GM12878 (cell line): ENCODE results near the gene MICAL3. TPM values are rescaled to one million over a fixed set of nuclear protein-coding genes. Genes with fewer than 3 reads are reported as not detected.

ENCODE experiments used
- ATAC-seq: fragments of 200-7000 bp; cut with Tn5 transposase; 3 replicates; pipeline ENCODE4 v1.9.1; 2020; ENCODE audit warnings: mild to moderate bottlenecking, moderate library complexity
- BruUV-seq: library from RNA; stranded (reverse); fragments of 400-500 nt; replicated peaks from 2 replicates; lab custom pipeline; 2021; lab: Mats Ljungman, UMichigan
- CTCF ChIA-PET: fragments of 300-600 bp; sonication (Branson Sonifier 250); formaldehyde crosslinking; extraction: SDS; loops from one replicate; lab custom pipeline; 2021; ENCODE audit warnings: inconsistent platforms; lab: Yijun Ruan, JAX
- POLR2A ChIA-PET: fragments of 350-600 bp; formaldehyde crosslinking; extraction: SDS; loops from one replicate; lab custom pipeline; 2021; ENCODE audit warnings: inconsistent platforms; lab: Charles Lee
- RAD21 ChIA-PET: fragments of 300-600 bp; sonication (Branson Sonifier 250); formaldehyde crosslinking; loops from one replicate; lab custom pipeline; 2023; ENCODE audit warnings: antibody characterized with exemption; ENCODE audit not compliant: unreplicated experiment; lab: Charles Lee
- SMC1A ChIA-PET: fragments of 300-600 bp; sonication (Branson Sonifier 250); formaldehyde crosslinking; loops from one replicate; lab custom pipeline; 2023; ENCODE audit not compliant: unreplicated experiment, uncharacterized antibody; lab: Charles Lee
- DNase-seq: peaks from one replicate; pipeline ENCODE4 v3.0.0-alpha.2; 2011; ENCODE audit warnings: low read depth, low spot score
- FAIRE-seq: peaks from 3 replicates; lab custom pipeline; 2011; peaks lifted over from hg19 to GRCh38; lab: Jason Lieb, UNC
- H2AFZ ChIP-seq: 2 replicates; pipeline ENCODE4 v1.6.0; 2011; ENCODE audit warnings: low read depth, low read length, control low read depth; ENCODE audit not compliant: control insufficient read depth
- H3K27ac ChIP-seq: 2 replicates; pipeline ENCODE4 v1.5.1; 2011; ENCODE audit warnings: control low read depth; ENCODE audit not compliant: control insufficient read depth, insufficient read depth
- H3K27me3 ChIP-seq, 2 experiments: replicated peaks in 1 of 2; 2 replicates each; pipeline versions ENCODE4 v1.6.0 to v1.6.1; 2011; ENCODE audit warnings: low read length in 1 of 2; ENCODE audit not compliant: control insufficient read depth in 2 of 2, insufficient read depth in 2 of 2
- H3K36me3 ChIP-seq, 2 experiments: 2 replicates each; pipeline ENCODE4 v1.5.1; 2011; ENCODE audit warnings: low read length in 1 of 2; ENCODE audit not compliant: control insufficient read depth in 2 of 2, insufficient read depth in 2 of 2
- H3K4me1 ChIP-seq: 2 replicates; pipeline ENCODE4 v1.6.1; 2011; ENCODE audit warnings: mild to moderate bottlenecking, low read length, moderate library complexity, mixed read lengths; ENCODE audit not compliant: control insufficient read depth, insufficient read depth
- H3K4me2 ChIP-seq: 2 replicates; pipeline ENCODE4 v1.6.0; 2011; ENCODE audit warnings: control low read depth; ENCODE audit not compliant: control insufficient read depth, insufficient read depth
- H3K4me3 ChIP-seq: fragments of 200-600 bp; sonication (generic); 2 replicates; pipeline ENCODE4 v1.5.1; 2016
- H3K79me2 ChIP-seq: 2 replicates; pipeline ENCODE4 v1.6.0; 2011; ENCODE audit warnings: low read length; ENCODE audit not compliant: control insufficient read depth, insufficient read depth
- H3K9ac ChIP-seq: 2 replicates; pipeline ENCODE4 v1.8.0; 2011; ENCODE audit warnings: low read length, control low read depth, mixed read lengths; ENCODE audit not compliant: control insufficient read depth, insufficient read depth
- H3K9me3 ChIP-seq: replicated peaks from 3 replicates; pipeline ENCODE4 v1.5.1; 2011; ENCODE audit warnings: mild to moderate bottlenecking, low read length; ENCODE audit not compliant: control insufficient read depth, insufficient read depth
- H4K20me1 ChIP-seq: 2 replicates; pipeline ENCODE4 v1.6.0; 2011; ENCODE audit not compliant: control insufficient read depth, insufficient read depth
- JUND ChIP-seq: IDR thresholded peaks from 2 replicates; pipeline ENCODE4 v1.6.1; 2012; ENCODE audit warnings: low read depth, mild to moderate bottlenecking, low read length, improper control_type of control experiment, moderate library complexity
- MTA2 ChIP-seq: fragments of 450-650 bp; IDR thresholded peaks from 2 replicates; pipeline ENCODE4 v1.6.1; 2016; ENCODE audit warnings: low read depth, mild to moderate bottlenecking, moderate library complexity
- PAX5 ChIP-seq: IDR thresholded peaks from 2 replicates; pipeline ENCODE4 v1.6.1; 2011; ENCODE audit warnings: low read depth, low read length, borderline replicate concordance
- POLR2AphosphoS2 ChIP-seq: IDR thresholded peaks from 2 replicates; pipeline ENCODE4 v1.6.1; 2011; ENCODE audit warnings: low read depth, mild to moderate bottlenecking, low read length, improper control_type of control experiment, moderate library complexity
- RCOR1 ChIP-seq: conservative IDR thresholded peaks from 2 replicates; pipeline ENCODE4 v1.6.1; 2012; ENCODE audit warnings: low read depth, low read length, improper control_type of control experiment
- RELA ChIP-seq: fragments of 450-650 bp; IDR thresholded peaks from 2 replicates; pipeline ENCODE4 v1.8.0; 2014; ENCODE audit warnings: borderline replicate concordance; ENCODE audit not compliant: partially characterized antibody
- SPI1 ChIP-seq: IDR thresholded peaks from 2 replicates; pipeline ENCODE4 v1.6.1; 2011; ENCODE audit warnings: low read depth, mild to moderate bottlenecking, low read length, moderate library complexity, borderline replicate concordance; ENCODE audit not compliant: insufficient read depth
- SUZ12 ChIP-seq: fragments of 200-600 bp; sonication (generic); IDR thresholded peaks from one replicate; pipeline ENCODE4 v1.6.1; 2018; ENCODE audit warnings: antibody characterized with exemption, mild to moderate bottlenecking; ENCODE audit not compliant: unreplicated experiment
- TARDBP ChIP-seq: IDR thresholded peaks from 2 replicates; pipeline ENCODE4 v1.6.1; 2016; ENCODE audit warnings: borderline replicate concordance
- ZNF207 ChIP-seq: fragments of 450-650 bp; IDR thresholded peaks from 2 replicates; pipeline ENCODE4 v1.6.1; 2014; ENCODE audit warnings: antibody characterized with exemption, mild to moderate bottlenecking, borderline replicate concordance
- ZNF622 ChIP-seq: fragments of 450-650 bp; IDR thresholded peaks from 2 replicates; pipeline ENCODE4 v1.6.1; 2017; ENCODE audit warnings: mild to moderate bottlenecking, inconsistent platforms
- ZZZ3 ChIP-seq: IDR thresholded peaks from 2 replicates; pipeline ENCODE4 v1.6.1; 2011; ENCODE audit warnings: low read depth; ENCODE audit not compliant: control insufficient read depth, insufficient read length
- WGBS: methylation state at CpG from one replicate; pipeline ENCODE4 v1.1.6; 2016; ENCODE audit warnings: low lambda C conversion rate; ENCODE audit not compliant: insufficient replicate concordance, insufficient coverage; ENCODE audit errors: missing lambda C conversion rate; 5-methylcytosine and 5-hydroxymethylcytosine counted together
- in situ Hi-C: fragments of 300-500 bp; cut with MboI; formaldehyde crosslinking; loops from 9 replicates; pipeline ENCODE4 v1.14.3; 2018; ENCODE audit warnings: mixed read lengths
- intact Hi-C: fragments of 100-400 bp; cut with micrococcal nuclease; formaldehyde crosslinking; loops from one replicate; pipeline ENCODE4 v1.14.2; 2022; ENCODE audit not compliant: unreplicated experiment
- polyA plus RNA-seq, 11 experiments: library from polyadenylated mRNA; depleted of rRNA in 4 of 11; unstranded in 6 of 11; stranded (reverse) in 5 of 11; fragments of >200 nt; fragmentation: Nextera tagmentation in 4 of 11; fragmentation: Illumina TruSeq in 1 of 11; extraction: Ambion mirVana in 4 of 11; extraction: Trizol in 1 of 11; gene quantifications; 1 replicate in 1 of 11; 2 replicates in 10 of 11; pipeline versions ENCODE4 v1.2.1 to v1.2.3, GENCODE V29; 2011 to 2016; ENCODE audit warnings: inconsistent platforms in 2 of 11, missing spikeins in 2 of 11, low read depth in 1 of 11
- total RNA-seq, 4 experiments: library from RNA; depleted of rRNA in 3 of 4; stranded (reverse); fragments of >200 nt in 3 of 4; fragmentation: Illumina TruSeq in 1 of 4; extraction: Trizol in 1 of 4; gene quantifications; 2 replicates each; pipeline versions ENCODE4 v1.2.1 to v1.2.3, GENCODE V29; 2013 to 2021
- TF ChIP-seq, protein P1 (sequence below): fragments of 450-650 bp; conservative IDR thresholded peaks from 2 replicates; pipeline ENCODE4 v1.6.1; 2017; ENCODE audit warnings: mild to moderate bottlenecking, moderate library complexity
- TF ChIP-seq, protein P2 (sequence below): IDR thresholded peaks from 2 replicates; pipeline ENCODE4 v1.6.1; 2011; ENCODE audit warnings: low read depth, low read length, improper control_type of control experiment, borderline replicate concordance
- TF ChIP-seq, protein P3 (sequence below): fragments of 150-350 bp; IDR thresholded peaks from 2 replicates; pipeline ENCODE4 v1.6.1; 2014; ENCODE audit warnings: mild to moderate bottlenecking, low read depth, low read length

MICAL3 gene
- total and polyA plus RNA-seq, 10 of the 15 experiments (the other 5 are each of a cell fraction or from before 2014, with no cell fraction given), result 2.6 to 92.2 (median 24.0) TPM

DNA sequence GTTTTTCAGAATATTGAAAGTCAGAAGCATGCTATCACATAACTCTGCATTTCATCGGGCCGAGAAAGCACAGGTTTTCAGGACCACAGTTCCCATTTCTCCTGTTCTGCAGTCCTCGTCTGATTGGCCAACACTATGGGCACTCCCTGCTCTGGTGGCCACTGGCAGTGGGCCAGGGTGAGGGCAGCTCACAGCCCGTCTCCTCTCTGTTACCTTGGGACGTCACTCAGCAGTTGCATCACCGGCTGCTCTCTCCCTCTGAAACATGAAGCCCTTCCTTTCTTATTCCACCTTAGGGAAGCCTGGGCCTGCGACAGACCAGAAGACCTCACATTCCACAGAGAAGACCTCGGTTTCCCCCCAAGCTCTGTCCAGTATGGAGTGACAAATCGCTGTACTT, 11.4 kb upstream of the MICAL3 start:
- H3K79me2 ChIP-seq, result no peaks in the 10 kb centered on the region
- no peak overlapping the region for H3K4me3 ChIP-seq
- ChIA-PET RAD21 (interaction anchor here (0.7 kb wide), 1 partner anchor 9 kb away, joined by 3 read pairs; no protein-coding TSS in a partner anchor), POLR2A (no interaction called here), CTCF (interaction anchor here (0.8 to 1.2 kb wide), 4 partner anchors 12 to 205 kb away, joined by 3 to 5 read pairs (median 3); partner anchors contain the start of gene MICAL3), SMC1A (interaction anchor here (1.5 kb wide), 1 partner anchor 17 kb away, joined by 5 read pairs; no protein-coding TSS in a partner anchor)
- H3K27me3 ChIP-seq, result no peaks in the 10 kb centered on the region
- BruUV-seq, result no TSS peak
- 42% methylated on average over 9 of the region's 9 CpGs for WGBS
- ATAC-seq, result no peak
- H3K27ac ChIP-seq, result no peak overlapping the region
- H2AFZ ChIP-seq, result no peak overlapping the region
- no peak overlapping the region for H3K9ac ChIP-seq
- H3K4me1 ChIP-seq, result no peaks in the 10 kb centered on the region
- intact Hi-C loops (no loop called here), in situ Hi-C loops (no loop called here)
- H3K9me3 ChIP-seq, result no peaks in the 10 kb centered on the region
- no peak for DNase-seq
- no peaks in the 10 kb centered on the region for H3K36me3 ChIP-seq
- no peaks in the 10 kb centered on the region for H4K20me1 ChIP-seq
- FAIRE-seq, result no peak
- TF ChIP-seq, protein P1, sequence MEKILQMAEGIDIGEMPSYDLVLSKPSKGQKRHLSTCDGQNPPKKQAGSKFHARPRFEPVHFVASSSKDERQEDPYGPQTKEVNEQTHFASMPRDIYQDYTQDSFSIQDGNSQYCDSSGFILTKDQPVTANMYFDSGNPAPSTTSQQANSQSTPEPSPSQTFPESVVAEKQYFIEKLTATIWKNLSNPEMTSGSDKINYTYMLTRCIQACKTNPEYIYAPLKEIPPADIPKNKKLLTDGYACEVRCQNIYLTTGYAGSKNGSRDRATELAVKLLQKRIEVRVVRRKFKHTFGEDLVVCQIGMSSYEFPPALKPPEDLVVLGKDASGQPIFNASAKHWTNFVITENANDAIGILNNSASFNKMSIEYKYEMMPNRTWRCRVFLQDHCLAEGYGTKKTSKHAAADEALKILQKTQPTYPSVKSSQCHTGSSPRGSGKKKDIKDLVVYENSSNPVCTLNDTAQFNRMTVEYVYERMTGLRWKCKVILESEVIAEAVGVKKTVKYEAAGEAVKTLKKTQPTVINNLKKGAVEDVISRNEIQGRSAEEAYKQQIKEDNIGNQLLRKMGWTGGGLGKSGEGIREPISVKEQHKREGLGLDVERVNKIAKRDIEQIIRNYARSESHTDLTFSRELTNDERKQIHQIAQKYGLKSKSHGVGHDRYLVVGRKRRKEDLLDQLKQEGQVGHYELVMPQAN, result no peak
- TF ChIP-seq, protein P2, sequence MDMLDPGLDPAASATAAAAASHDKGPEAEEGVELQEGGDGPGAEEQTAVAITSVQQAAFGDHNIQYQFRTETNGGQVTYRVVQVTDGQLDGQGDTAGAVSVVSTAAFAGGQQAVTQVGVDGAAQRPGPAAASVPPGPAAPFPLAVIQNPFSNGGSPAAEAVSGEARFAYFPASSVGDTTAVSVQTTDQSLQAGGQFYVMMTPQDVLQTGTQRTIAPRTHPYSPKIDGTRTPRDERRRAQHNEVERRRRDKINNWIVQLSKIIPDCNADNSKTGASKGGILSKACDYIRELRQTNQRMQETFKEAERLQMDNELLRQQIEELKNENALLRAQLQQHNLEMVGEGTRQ, result no peak
- TF ChIP-seq RCOR1 (no peak), SUZ12 (no peak), ZNF622 (no peak), RELA (no peak), SPI1 (no peak), PAX5 (no peak), ZNF207 (no peak), POLR2AphosphoS2 (no peak), JUND (no peak), MTA2 (no peak), TARDBP (no peak), ZZZ3 (no peak)
- TF ChIP-seq, protein P3, sequence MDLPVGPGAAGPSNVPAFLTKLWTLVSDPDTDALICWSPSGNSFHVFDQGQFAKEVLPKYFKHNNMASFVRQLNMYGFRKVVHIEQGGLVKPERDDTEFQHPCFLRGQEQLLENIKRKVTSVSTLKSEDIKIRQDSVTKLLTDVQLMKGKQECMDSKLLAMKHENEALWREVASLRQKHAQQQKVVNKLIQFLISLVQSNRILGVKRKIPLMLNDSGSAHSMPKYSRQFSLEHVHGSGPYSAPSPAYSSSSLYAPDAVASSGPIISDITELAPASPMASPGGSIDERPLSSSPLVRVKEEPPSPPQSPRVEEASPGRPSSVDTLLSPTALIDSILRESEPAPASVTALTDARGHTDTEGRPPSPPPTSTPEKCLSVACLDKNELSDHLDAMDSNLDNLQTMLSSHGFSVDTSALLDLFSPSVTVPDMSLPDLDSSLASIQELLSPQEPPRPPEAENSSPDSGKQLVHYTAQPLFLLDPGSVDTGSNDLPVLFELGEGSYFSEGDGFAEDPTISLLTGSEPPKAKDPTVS, result no peak
- H3K4me2 ChIP-seq, result no peak overlapping the region
